Right ventricle myocardium superior (tissue), 1 donor: ENCODE results near the gene LTO1. TPM values are rescaled to one million over a fixed set of nuclear protein-coding genes. Genes with fewer than 3 reads are reported as not detected.
"Not testable (repeated sequence)": the region's sequence is repeated elsewhere in the genome, so short reads cannot be mapped to it uniquely, and the experiment has no call there.

Source experiments
- ATAC-seq: fragments of 200-7000 bp; cut with Tn5 transposase; one replicate; pipeline ENCODE4 v1.9.1; 2020; ENCODE audit warnings: mild to moderate bottlenecking; ENCODE audit not compliant: poor library complexity
- DNase-seq: peaks from one replicate; pipeline ENCODE4 v3.0.0-alpha.2; 2020
- intact Hi-C: fragments of 100-400 bp; cut with DNase I; formaldehyde crosslinking; loops from one replicate; pipeline ENCODE4 v1.11.2; 2022
- total RNA-seq: library from RNA; stranded (reverse); fragmentation: NEBNext Ultra II Directional; extraction: Animal tissue kit (Norgen Biotek cat#: 25700); gene quantifications from one replicate; pipeline ENCODE4 v1.2.1, GENCODE V29; 2021
- donor health status: DM: no; HTN: yes; CAD: no; lungs with severe emphysema.

Gene LTO1
- total RNA-seq, 1 donor from 2014 or later = 7.3 TPM

GRCh38 chr11:69703453-69703767 lies 28.3 kb upstream of the LTO1 start:
- DNase-seq (no peak), ATAC-seq (no peak)
- intact Hi-C loops = loop anchor here (5.0 kb wide), 1 partner anchor 179 kb away; no protein-coding TSS in a partner anchor

DNA sequence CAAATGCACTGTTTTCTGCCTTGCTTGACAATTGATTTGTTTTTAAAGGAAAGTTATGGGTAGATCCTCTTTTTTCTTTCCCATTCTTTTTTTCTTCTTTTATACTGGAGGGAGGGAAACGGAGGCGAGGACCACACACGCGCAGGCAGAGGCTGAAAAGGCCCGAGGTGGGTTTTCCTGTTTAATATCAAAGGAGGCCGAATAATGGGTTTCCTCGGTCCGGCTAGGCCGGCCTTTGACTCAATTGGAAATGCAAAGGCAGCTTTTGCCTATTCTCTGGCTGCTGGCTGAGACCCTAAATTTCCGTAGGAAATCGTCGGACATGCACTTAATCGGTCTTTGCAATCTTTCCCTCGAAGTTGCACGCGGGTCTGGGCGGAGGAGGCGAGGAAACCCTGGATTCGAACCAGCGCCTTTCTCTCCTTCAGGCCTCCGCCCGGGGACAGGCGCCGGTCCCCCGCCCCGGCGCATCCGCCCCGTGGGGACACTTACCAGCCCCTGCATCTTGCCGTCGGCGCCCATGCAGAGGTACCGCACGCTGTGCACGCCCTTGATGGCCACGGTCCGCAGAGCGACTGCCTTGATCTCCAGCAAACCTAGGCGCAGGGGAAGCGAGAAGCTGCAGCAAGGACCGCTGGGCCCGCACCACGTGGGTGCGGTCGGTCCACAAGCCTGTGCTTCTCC lies 27.8 kb upstream of the LTO1 start:
- intact Hi-C loops = loop anchor here (5.0 kb wide), 1 partner anchor 179 kb away; no protein-coding TSS in a partner anchor
- ATAC-seq (no peak), DNase-seq (no peak)

DNA sequence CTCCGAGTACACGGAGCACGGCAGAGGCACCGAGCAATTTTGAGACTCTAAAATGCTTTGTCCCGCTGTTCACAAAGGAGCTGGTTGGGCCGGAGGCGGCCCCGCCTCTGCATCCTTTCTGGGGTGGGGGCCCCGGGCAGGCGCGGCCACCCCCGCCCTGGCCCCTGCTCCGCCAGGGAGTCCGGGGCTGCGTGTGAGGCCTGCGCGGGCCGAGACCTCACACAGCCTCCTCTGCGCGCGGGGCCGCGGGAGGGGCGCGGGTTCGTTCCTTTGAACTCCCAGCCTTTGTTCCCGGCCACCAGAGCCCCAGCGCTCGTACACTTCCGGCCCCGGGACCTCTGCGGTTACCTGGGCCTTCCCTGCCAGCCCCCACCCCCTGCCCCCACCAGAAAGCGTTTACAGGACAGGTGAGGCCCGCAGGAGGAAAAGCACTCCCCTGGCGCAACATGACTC lies 27.1 kb upstream of the LTO1 start:
- intact Hi-C loops = loop anchor here (5.0 kb wide), 1 partner anchor 180 kb away; no protein-coding TSS in a partner anchor
- ATAC-seq (no peak), DNase-seq (no peak)

- intact Hi-C loops = loop anchor here (5.0 kb wide), 1 partner anchor 182 kb away; no protein-coding TSS in a partner anchor
- ATAC-seq = peak; percentile 93
- peak; percentile 84 for DNase-seq
Measured at GRCh38 chr11:69700278-69701140, 25.4 kb upstream of the LTO1 start.

DNA sequence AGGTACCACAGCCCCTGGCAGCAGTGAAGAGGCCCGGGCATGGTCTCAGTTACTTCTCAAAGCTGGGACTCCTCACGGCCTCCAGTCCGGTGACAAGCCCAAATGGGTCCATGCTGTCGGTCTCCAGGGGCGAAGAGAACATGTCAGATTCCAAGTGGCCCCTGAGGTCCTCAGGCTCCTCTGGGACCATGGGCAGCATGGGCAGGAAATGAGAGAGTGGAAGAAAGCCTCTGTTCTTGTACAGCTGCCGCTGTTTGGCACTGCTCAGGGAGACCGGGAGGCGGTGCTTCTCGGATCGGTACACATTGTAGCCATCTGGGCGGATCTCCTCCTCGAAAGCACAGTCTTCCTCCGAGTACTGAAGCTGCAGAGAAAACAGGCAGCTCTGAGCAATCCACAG lies 24.1 kb upstream of the LTO1 start:
- ATAC-seq (peak; percentile 18), DNase-seq (no peak)
- intact Hi-C loops = no loop called here

- DNase-seq = no peak
- intact Hi-C loops = no loop called here
- no peak for ATAC-seq
Measured at GRCh38 chr11:69698362-69698761, 23.2 kb upstream of the LTO1 start.

DNA sequence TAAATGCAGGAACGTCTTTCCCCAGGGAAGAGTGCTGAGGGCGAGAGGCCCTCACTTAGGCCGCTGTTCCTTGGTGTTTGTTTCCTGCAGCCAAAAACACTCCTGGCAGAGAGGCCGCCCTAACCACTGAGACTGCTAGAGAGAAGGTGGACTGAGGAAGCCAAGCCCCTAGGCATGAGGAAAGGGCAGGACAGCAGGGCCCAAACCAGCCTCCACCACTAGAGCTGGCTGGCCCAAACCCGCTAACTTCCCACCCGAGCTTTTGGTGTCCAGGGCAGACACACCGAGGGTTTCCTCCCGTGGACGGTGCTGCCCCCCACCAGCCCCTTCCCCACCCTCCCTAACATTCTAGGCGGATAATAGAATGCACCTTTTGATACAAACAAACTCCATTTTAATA lies 22.7 kb upstream of the LTO1 start:
- DNase-seq (no peak), ATAC-seq (no peak)
- intact Hi-C loops = no loop called here

GRCh38 chr11:69697469-69697843 lies 22.3 kb upstream of the LTO1 start:
- no peak for ATAC-seq
- DNase-seq = no peak
- intact Hi-C loops = no loop called here

DNA sequence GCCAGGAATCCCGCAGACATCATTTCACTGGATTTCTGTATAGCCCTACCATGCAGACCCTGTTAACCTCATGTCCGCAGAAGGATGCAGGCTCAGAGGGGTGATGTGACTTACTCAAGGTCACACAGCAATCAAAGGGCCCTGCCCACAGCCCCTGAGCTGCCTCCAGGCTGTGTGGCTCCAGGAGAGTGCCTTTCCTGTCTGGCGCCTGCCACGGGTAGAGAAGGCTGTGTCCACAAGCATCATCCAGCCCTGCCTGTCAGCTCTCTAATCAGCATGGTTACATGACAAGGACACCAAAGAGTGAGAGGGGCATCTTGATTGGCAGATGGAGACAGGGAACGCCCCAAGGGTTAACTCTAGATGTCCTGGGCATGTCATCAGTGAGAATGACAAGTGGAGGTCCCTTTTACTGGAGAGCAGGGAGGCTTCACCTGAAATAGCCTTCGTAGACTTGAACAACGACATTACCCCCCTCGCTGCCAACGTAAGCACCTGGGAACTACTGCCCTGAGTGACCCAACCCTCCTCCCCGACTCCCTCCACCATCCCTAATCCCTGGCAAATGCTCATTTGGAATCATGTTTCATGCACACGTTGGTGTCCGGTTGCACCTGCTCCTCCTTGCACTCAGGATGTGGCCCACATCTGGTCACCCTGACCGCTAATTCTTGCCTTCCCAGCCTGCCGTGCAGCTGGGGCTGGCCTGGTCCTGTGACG lies 21.8 kb upstream of the LTO1 start:
- DNase-seq (no peak), ATAC-seq (no peak)
- intact Hi-C loops = no loop called here

DNA sequence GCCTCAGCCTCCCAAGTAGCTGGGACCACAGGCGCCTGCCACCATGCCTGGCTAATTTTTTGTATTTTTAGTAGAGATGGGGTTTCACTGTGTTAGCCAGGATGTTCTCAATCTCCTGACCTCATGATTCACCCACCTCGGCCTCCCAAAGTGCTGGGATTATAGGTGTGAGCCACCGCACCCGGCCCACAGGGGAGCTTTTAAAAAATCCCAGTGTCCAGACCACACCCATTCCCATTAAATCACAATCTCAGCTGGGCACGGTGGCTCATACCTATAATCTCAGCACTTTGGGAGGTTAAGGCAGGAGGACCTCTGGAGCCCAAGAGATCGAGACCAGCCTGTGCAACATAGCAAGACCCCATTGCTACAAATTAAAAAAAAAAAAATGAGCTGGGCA lies 20.8 kb upstream of the LTO1 start:
- DNase-seq, intact Hi-C loops, ATAC-seq: not testable (repeated sequence)

DNA sequence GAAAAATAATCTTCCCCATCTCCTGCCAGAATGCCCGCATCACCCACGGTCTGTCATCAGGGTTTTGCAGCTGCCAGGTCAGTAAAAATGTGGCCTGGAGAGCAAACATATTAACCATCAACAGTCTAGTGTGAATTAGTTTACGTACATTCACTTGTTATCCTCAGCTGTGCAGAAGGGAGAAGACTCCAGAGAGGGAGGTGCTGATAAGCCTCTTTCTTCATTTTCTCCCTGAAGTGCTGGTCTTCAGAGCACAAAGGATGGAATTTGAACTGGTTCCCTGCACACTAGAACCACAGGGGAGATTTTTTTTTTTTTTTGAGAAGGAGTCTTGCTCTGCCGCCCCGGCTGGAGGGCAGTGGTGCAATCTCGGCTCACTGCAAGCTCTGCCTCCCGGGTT lies 20.4 kb upstream of the LTO1 start:
- intact Hi-C loops = no loop called here
- DNase-seq (no peak), ATAC-seq (no peak)

- DNase-seq = no peak
- no peak for ATAC-seq
- intact Hi-C loops = no loop called here
Measured at GRCh38 chr11:69694781-69695180, 19.6 kb upstream of the LTO1 start.

GRCh38 chr11:69692422-69692821 lies 17.3 kb upstream of the LTO1 start:
- intact Hi-C loops = no loop called here

DNA sequence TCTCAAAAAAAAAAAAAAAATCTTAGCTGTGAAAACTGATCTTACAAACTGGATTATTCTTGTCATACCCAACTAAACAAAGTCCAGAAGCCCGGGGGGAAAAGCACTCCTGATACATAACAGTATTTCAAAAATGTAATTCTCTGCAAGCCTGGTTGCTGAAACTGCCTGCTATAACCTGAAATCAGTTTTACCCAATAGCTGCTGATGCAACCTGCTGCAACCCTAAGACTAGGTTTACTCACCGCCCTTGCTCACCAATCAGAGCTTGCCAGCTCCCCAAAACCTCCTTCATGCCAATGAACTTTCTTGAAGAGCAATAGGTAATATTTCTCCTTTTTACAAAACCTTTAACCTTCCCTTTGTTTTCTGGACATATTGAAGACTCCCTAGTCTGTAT lies 16.3 kb upstream of the LTO1 start:
- ATAC-seq = no peak
- intact Hi-C loops = no loop called here
- no peak for DNase-seq

More at GRCh38 chr11:69692422-69692821, 17.3 kb upstream of the LTO1 start:
- ATAC-seq (no peak), DNase-seq (no peak)

DNA sequence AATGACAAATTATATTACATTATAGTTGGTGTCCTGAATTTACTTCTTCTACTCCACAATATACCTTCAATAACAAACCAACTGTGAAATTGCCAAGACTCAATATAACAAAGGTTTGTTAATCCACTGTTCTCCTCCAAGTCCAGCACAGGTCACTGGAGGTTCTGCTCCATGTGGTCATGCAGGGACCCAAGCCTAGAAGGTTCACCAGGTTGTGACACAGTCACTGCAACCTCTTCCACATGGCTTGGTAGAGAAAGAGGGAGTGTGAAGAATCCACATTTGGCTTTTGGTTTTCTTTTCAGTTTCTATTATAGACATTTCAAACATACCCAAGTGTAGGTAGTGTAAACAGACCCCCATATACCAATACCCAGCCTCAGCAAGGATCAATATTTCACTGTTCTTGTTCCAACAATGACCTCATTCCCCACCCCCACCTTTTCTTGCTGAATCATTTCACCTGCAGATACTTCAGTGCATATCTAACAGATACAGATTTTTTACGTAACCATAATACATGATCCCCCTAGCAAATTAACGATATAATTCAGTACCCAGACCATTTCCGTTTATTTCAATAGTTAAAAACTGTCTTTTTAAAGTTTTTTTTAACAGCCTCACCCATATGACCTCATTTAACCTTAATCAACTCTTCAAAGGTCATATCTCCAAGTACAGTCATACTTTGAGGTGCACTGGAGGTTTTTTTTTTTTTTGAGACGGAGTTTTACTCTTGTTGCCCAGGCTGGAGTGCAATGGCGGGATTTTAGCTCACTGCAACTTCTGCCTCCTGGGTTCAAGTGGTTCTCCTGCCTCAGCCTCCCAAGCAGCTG lies 14.5 kb upstream of the LTO1 start:
- DNase-seq = no peak
- intact Hi-C loops = loop anchor here (5.0 kb wide), 1 partner anchor 508 kb away; no protein-coding TSS in a partner anchor
- no peak for ATAC-seq

GRCh38 chr11:69687969-69688771 lies 13.0 kb upstream of the LTO1 start:
- intact Hi-C loops = loop anchor here (2.0 to 5.0 kb wide), 2 partner anchors 201 to 509 kb away; no protein-coding TSS in a partner anchor
- DNase-seq, ATAC-seq: not testable (repeated sequence)

DNA sequence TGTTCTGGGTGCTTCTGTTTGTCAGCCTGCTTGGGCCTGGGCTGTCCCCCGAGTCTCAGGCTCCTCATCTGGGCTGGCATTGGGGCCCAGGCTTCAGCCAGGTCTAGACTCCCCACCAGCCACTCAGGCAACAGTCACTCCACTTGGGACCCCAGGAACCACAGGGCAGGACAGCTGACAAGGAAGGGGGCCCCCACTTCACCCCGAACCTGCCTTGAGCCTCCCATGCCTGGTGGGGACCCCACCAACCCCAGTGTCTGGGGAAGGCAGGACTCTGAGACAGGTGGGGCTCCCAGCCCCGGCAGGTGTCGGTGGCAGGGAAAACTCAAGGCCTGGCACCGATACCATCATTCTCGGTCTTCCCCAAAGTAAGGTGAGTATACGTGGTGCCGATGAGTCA lies 11.7 kb upstream of the LTO1 start:
- DNase-seq = no peak
- no peak for ATAC-seq
- intact Hi-C loops = loop anchor here (2.0 to 5.0 kb wide), 2 partner anchors 202 to 510 kb away; no protein-coding TSS in a partner anchor
